HG02938 (cell line): ENCODE data around the gene RPAP2.
"Not testable (repeated sequence)": the region's sequence is repeated elsewhere in the genome, so short reads cannot be mapped to it uniquely, and the experiment has no call there.

Experiments
- ATAC-seq: cut with Tn5 transposase; IDR thresholded peaks from one replicate; pipeline ENCODE4 v1.9.1; 2021; ENCODE audit warnings: mild to moderate bottlenecking, moderate library complexity; ENCODE audit not compliant: unreplicated experiment

RPAP2 gene

GRCh38 chr1:92374223-92374622, 75.4 kb downstream of the RPAP2 start:
- no peak for ATAC-seq

- ATAC-seq: no peak
Observed at GRCh38 chr1:92376345-92376744, 77.5 kb downstream of the RPAP2 start.

GRCh38 chr1:92377991-92378390, 79.1 kb downstream of the RPAP2 start:
- ATAC-seq: not testable (repeated sequence)

- ATAC-seq: no peak
Observed at GRCh38 chr1:92380867-92381266, 82.0 kb downstream of the RPAP2 start.

GRCh38 chr1:92393966-92394365, 95.1 kb downstream of the RPAP2 start:
- ATAC-seq: not testable (repeated sequence)

GRCh38 chr1:92398519-92398918, 99.7 kb downstream of the RPAP2 start:
- ATAC-seq: no peak

GRCh38 chr1:92399076-92399475, 100.2 kb downstream of the RPAP2 start:
- peak; percentile 87 for ATAC-seq

- ATAC-seq: no peak
Observed at GRCh38 chr1:92404661-92405060, 105.8 kb downstream of the RPAP2 start.

- ATAC-seq: no peak
Observed at GRCh38 chr1:92408825-92409224, 110.0 kb downstream of the RPAP2 start.

- no peak for ATAC-seq
Observed at GRCh38 chr1:92409946-92410549, 111.2 kb downstream of the RPAP2 start.

- no peak for ATAC-seq
Observed at GRCh38 chr1:92410706-92411105, 111.8 kb downstream of the RPAP2 start.

- ATAC-seq: no peak
Observed at GRCh38 chr1:92411511-92411910, 112.7 kb downstream of the RPAP2 start.

GRCh38 chr1:92419642-92420041, 120.8 kb downstream of the RPAP2 start:
- no peak for ATAC-seq

GRCh38 chr1:92424381-92424780, 125.5 kb downstream of the RPAP2 start:
- ATAC-seq: no peak

- ATAC-seq: no peak
Observed at GRCh38 chr1:92425617-92426016, 126.8 kb downstream of the RPAP2 start.

GRCh38 chr1:92430030-92430429, 131.2 kb downstream of the RPAP2 start:
- no peak for ATAC-seq

- ATAC-seq: not testable (repeated sequence)
Observed at GRCh38 chr1:92434572-92434971, 135.7 kb downstream of the RPAP2 start.

GRCh38 chr1:92439291-92439690, 140.4 kb downstream of the RPAP2 start:
- ATAC-seq: no peak

GRCh38 chr1:92441316-92441696, 142.4 kb downstream of the RPAP2 start:
- no peak for ATAC-seq

- no peak for ATAC-seq
Observed at GRCh38 chr1:92441697-92442342, 143.0 kb downstream of the RPAP2 start.

GRCh38 chr1:92442351-92442750, 143.5 kb downstream of the RPAP2 start:
- no peak for ATAC-seq

GRCh38 chr1:92443893-92444292, 145.0 kb downstream of the RPAP2 start:
- ATAC-seq: no peak

- no peak for ATAC-seq
Observed at GRCh38 chr1:92444351-92444750, 145.5 kb downstream of the RPAP2 start.
